Ovary (tissue), 9 donors: ENCODE results near the gene SLC1A2. TPM values are rescaled to one million over a fixed set of nuclear protein-coding genes. Genes with fewer than 3 reads are reported as not detected.

Experiments used
- DNase-seq, 5 donors: peaks; one replicate each; pipeline ENCODE4 v3.0.0-alpha.2; 2019 to 2020
- H3K27ac ChIP-seq, 2 donors: fragments of 200-600 bp; one replicate each; pipeline versions ENCODE4 v1.5.1 to v1.8.0; 2019 to 2022
- H3K27me3 ChIP-seq: fragments of 200-600 bp; one replicate; pipeline ENCODE4 v1.8.0; 2022
- H3K36me3 ChIP-seq: fragments of 200-600 bp; sonication (generic); one replicate; pipeline ENCODE4 v1.5.1; 2019
- H3K4me1 ChIP-seq: one replicate; pipeline ENCODE4 v1.8.1; 2013; ENCODE audit warnings: mild to moderate bottlenecking, moderate library complexity; ENCODE audit not compliant: insufficient read depth
- H3K4me3 ChIP-seq: fragments of 200-600 bp; sonication (generic); one replicate; pipeline ENCODE4 v1.5.1; 2017
- H3K9me3 ChIP-seq, 2 donors: fragments of 200-600 bp in 1 of 2; sonication (generic) in 1 of 2; one replicate each; pipeline versions ENCODE4 v1.5.1 to v1.8.1; 2013 to 2019; ENCODE audit warnings: mild to moderate bottlenecking in 1 of 2, moderate library complexity in 1 of 2
- EP300 ChIP-seq: sonication (generic); formaldehyde crosslinking; IDR thresholded peaks from one replicate; pipeline ENCODE4 v1.6.1; 2017; ENCODE audit warnings: antibody characterized with exemption
- POLR2A ChIP-seq: fragments of 450-650 bp; IDR thresholded peaks from one replicate; pipeline ENCODE4 v1.6.1; 2017; ENCODE audit warnings: antibody characterized with exemption, mild to moderate bottlenecking, moderate library complexity
- WGBS, 3 donors: extraction: QIAGEN DNeasy Blood & Tissue Kit in 1 of 3; methylation state at CpG; one replicate each; pipeline versions ENCODE4 v1.1.5 to v1.1.7; 2013 to 2017; 5-methylcytosine and 5-hydroxymethylcytosine counted together
- intact Hi-C, 4 donors: fragments of 100-400 bp; cut with DNase I; formaldehyde crosslinking; loops; one replicate each; pipeline versions ENCODE4 v1.11.0 to v1.15.1; 2022 to 2023
- polyA plus RNA-seq, 2 donors: library from polyadenylated mRNA; stranded (reverse); fragments of 200-250 nt in 1 of 2; fragments of 350-450 nt in 1 of 2; fragmentation: Illumina TruSeq in 1 of 2; extraction: RNeasy Lipid Tissue Mini Kit (QIAGEN cat#74804) in 1 of 2; gene quantifications; one replicate each; pipeline ENCODE4 v1.2.3, GENCODE V29; 2013 to 2014
- total RNA-seq, 7 donors: library from RNA; depleted of rRNA in 2 of 7; stranded (reverse); fragments of >200 nt in 2 of 7; fragmentation: NEBNext Ultra II Directional in 3 of 7; extraction: Animal tissue kit (Norgen Biotek cat#: 25700) in 3 of 7; gene quantifications; one replicate each; pipeline versions ENCODE4 v1.1.0 to v1.2.4, GENCODE V29; 2016 to 2023
- TF ChIP-seq, protein P1 (sequence below), 3 donors: fragments of 450-650 bp in 2 of 3; fragments of 200-600 bp in 1 of 3; IDR thresholded peaks; one replicate each; pipeline versions ENCODE4 v1.5.1 to v1.8.0; 2016 to 2022; ENCODE audit warnings: antibody characterized with exemption in 3 of 3, mild to moderate bottlenecking in 1 of 3
- donor health status: DM: no; HTN: no; CAD: no; lungs with moderate emphysema.
- donor health status: DM: no; HTN: no; CAD: no.
- donor health status: Bipolar disorder and iron deficiency.
- donor health status: DM: yes; HTN: yes; CAD: no.
- donor health status: DM: no; HTN: no; CAD: no.
- donor health status: DM: yes; HTN: yes; CAD: no.

The SLC1A2 gene
- total and polyA plus RNA-seq, 9 donors = 0.02 to 0.80 (median 0.15) TPM

DNA sequence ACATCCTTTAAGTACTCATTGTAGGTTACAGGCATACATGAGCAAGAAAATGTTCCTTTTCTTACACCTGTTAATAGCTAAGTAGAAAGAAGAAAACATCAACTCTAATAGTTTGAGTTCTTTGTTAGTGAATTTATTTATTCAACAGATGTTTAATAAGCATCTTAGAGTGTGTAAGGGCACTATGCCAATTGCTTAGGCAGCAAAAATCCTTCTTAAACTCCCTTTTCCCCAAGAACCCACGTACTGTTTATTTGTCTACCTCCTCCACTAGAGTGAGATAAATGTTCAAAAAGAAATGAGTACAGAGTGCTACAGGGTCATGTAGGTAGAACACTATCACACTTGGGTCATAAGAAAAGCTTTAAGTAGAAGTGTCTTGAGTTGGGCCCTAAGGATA lies 149.0 kb downstream of the SLC1A2 start:
- Histone ChIP-seq H3K36me3 (no peaks in the 10 kb centered on the region), H3K27ac (no peak overlapping the region), H3K4me3 (no peak overlapping the region), H3K27me3 (no peaks in the 10 kb centered on the region), H3K9me3 (no peaks in the 10 kb centered on the region), H3K4me1 (no peaks in the 10 kb centered on the region)
- intact Hi-C loops = loop anchor here in 1 of 4 donors (10.0 kb wide), 1 partner anchor 56 kb away; no protein-coding TSS in a partner anchor
- no peak for TF ChIP-seq POLR2A
- TF ChIP-seq EP300 = no peak
- TF ChIP-seq, protein P1, sequence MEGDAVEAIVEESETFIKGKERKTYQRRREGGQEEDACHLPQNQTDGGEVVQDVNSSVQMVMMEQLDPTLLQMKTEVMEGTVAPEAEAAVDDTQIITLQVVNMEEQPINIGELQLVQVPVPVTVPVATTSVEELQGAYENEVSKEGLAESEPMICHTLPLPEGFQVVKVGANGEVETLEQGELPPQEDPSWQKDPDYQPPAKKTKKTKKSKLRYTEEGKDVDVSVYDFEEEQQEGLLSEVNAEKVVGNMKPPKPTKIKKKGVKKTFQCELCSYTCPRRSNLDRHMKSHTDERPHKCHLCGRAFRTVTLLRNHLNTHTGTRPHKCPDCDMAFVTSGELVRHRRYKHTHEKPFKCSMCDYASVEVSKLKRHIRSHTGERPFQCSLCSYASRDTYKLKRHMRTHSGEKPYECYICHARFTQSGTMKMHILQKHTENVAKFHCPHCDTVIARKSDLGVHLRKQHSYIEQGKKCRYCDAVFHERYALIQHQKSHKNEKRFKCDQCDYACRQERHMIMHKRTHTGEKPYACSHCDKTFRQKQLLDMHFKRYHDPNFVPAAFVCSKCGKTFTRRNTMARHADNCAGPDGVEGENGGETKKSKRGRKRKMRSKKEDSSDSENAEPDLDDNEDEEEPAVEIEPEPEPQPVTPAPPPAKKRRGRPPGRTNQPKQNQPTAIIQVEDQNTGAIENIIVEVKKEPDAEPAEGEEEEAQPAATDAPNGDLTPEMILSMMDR (IDR thresholded peaks at IDR 0.05) = no peak
- 15 to 34% (median 28%) methylated on average over 1 of the region's 1 CpG for WGBS, 3 donors
- no peak for DNase-seq

DNA sequence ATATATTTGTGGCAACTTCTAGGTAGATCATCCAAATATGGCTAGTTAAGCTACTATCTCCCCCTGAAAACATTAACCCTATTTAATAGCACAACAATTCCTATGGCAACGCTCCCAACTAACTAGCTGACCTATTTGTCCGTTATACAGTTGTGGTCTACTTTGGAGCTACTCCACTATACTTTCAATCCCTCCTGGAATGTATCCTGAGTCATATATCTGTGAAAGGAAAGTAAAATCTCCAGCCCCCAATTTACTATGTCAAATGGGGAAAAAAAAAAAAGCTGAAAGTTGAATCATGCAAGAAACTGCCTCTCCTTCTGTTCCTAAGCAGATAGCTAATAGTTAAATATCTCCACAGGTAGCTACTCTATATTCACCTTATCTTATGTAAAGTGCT lies 151.9 kb downstream of the SLC1A2 start:
- WGBS, 3 donors = 72 to 85% (median 81%) methylated on average over 2 of the region's 2 CpGs
- intact Hi-C loops = no loop called here
- H3K27ac ChIP-seq = no peak overlapping the region

DNA sequence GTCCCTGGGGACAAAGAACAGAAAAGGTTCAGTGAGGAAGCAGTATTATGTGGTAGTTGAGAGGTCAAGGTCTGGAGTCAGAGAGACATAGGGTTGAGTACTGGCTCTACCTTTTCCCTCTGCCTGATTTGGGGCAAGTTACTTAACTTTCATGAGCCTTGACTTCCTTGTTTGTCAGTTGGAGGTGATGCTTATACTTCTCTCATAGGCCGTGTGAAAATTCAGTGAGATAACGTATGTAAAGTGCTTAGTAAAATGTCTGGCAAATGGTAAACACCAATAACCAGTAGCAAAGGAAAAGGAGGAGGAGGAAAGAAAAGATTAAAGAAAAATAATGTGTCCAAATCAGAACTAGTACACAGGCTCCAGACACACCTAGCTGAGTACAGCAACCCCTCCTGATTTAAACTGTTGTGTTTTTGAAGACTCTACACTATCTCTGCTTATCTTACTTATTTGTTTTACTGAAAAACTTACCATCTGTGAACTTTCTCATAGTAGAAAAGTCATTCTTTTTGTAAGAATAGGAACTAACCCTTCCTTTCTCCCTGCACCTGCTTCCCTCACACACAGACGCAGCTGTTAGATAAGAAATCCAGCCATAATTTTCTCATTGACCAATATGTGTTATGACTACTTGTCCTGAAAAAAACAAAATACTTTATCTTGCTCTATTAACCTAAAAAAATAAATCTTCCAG lies 153.5 kb downstream of the SLC1A2 start:
- TF ChIP-seq, protein P1 (IDR thresholded peaks at IDR 0.05) = no peak
- TF ChIP-seq POLR2A (no peak), EP300 (no peak)
- H3K4me1 ChIP-seq = no peaks in the 10 kb centered on the region
- intact Hi-C loops = no loop called here
- H3K27ac ChIP-seq = no peak overlapping the region
- no peak overlapping the region for H3K4me3 ChIP-seq
- no peaks in the 10 kb centered on the region for H3K27me3 ChIP-seq
- 15 to 40% (median 33%) methylated on average over 3 of the region's 3 CpGs for WGBS, 3 donors
- no peaks in the 10 kb centered on the region for H3K36me3 ChIP-seq
- no peak for DNase-seq
- H3K9me3 ChIP-seq = no peaks in the 10 kb centered on the region

More for the DNA sequence above, 151.9 kb downstream of the SLC1A2 start:
- no peaks in the 10 kb centered on the region for H3K4me1 ChIP-seq
- no peak for DNase-seq
- no peaks in the 10 kb centered on the region for H3K27me3 ChIP-seq
- no peaks in the 10 kb centered on the region for H3K36me3 ChIP-seq
- no peaks in the 10 kb centered on the region for H3K9me3 ChIP-seq
- H3K4me3 ChIP-seq = no peak overlapping the region
- TF ChIP-seq EP300 (no peak), POLR2A (no peak)

DNA sequence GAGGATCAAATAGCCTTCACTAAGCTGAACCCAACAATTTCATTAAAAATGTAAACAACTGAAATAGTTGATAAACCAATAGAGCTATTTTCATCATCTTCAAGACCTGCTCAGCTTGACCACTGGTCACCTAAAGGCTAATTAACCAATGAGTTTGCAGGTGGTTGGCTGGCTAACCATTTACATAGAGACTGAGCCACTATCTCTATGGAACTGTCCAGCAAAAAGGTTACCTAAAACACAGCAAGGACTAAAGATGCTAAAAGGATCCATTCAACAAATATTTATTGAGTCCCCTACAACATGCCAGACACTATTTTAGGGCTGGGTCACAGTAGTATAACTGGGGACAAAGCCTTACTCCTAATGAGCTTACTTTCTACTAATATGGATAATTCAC lies 156.6 kb downstream of the SLC1A2 start:
- TF ChIP-seq, protein P1 (IDR thresholded peaks at IDR 0.05) = no peak
- TF ChIP-seq EP300 (no peak), POLR2A (no peak)
- Histone ChIP-seq H3K9me3 (no peaks in the 10 kb centered on the region), H3K36me3 (no peaks in the 10 kb centered on the region), H3K4me1 (no peaks in the 10 kb centered on the region), H3K27ac (no peak overlapping the region), H3K4me3 (no peak overlapping the region), H3K27me3 (no peaks in the 10 kb centered on the region)
- no peak for DNase-seq
- intact Hi-C loops = no loop called here

DNA sequence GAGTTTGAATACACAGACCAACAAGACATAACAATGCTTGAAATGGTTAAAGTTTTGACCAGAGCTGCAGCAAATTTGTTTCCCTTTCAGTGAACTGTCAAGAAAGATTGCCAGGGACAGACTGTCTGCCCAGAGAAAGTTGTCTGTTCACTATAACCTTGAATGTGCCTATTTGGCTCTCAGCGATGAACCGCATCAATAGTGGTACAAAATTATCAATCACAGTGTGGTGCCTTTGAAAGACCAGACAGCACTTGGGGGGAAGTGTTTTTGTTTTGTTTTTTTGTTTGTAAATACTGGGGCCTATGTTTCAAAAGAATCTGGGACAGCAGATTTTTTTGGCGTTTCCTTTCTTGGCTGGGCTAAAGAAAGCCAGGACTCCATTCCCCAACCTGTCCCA lies 157.3 kb downstream of the SLC1A2 start:
- H3K36me3 ChIP-seq = no peaks in the 10 kb centered on the region
- H3K4me3 ChIP-seq = no peak overlapping the region
- intact Hi-C loops = no loop called here
- no peak for DNase-seq
- no peak overlapping the region for H3K27ac ChIP-seq
- no peaks in the 10 kb centered on the region for H3K4me1 ChIP-seq
- no peaks in the 10 kb centered on the region for H3K27me3 ChIP-seq
- TF ChIP-seq EP300 = no peak
- no peak for TF ChIP-seq POLR2A
- TF ChIP-seq, protein P1 (IDR thresholded peaks at IDR 0.05) = no peak
- no peaks in the 10 kb centered on the region for H3K9me3 ChIP-seq
- WGBS, 3 donors = 32 to 53% (median 37%) methylated on average over 3 of the region's 3 CpGs
